HepG2 (cell line): Measurements from ENCODE around the gene THAP3. TPM values are rescaled to one million over a fixed set of nuclear protein-coding genes. Genes with fewer than 3 reads are reported as not detected.

Experiments
- POLR2A ChIP-seq, 2 experiments: IDR thresholded peaks; 2 replicates each; pipeline ENCODE4 v1.6.1; 2011; ENCODE audit warnings: low read depth in 2 of 2, low read length in 2 of 2, mild to moderate bottlenecking in 1 of 2, moderate library complexity in 1 of 2; ENCODE audit not compliant: insufficient read depth in 1 of 2
- TCF12 ChIP-seq, 2 experiments: fragments of 450-650 bp in 1 of 2; sonication (generic) in 1 of 2; formaldehyde crosslinking in 1 of 2; IDR thresholded peaks; 2 replicates each; pipeline versions ENCODE4 v1.6.1 to v1.8.0; 2017 to 2022; ENCODE audit warnings: antibody characterized with exemption in 1 of 2, mild to moderate bottlenecking in 1 of 2, missing genetic modification reagents in 1 of 2, moderate library complexity in 1 of 2
- ZNF484 ChIP-seq: sonication (generic); formaldehyde crosslinking; IDR thresholded peaks from 2 replicates; pipeline ENCODE4 v1.5.1; 2020; ENCODE audit warnings: mild to moderate bottlenecking, low read depth, missing genetic modification reagents, borderline replicate concordance
- ZNF629 ChIP-seq: sonication (generic); formaldehyde crosslinking; conservative IDR thresholded peaks from 2 replicates; pipeline ENCODE4 v1.5.0; 2020; ENCODE audit warnings: missing genetic modification reagents
- ZNF75D ChIP-seq: sonication (generic); formaldehyde crosslinking; IDR thresholded peaks from 2 replicates; pipeline ENCODE4 v1.8.1; 2023; ENCODE audit warnings: missing genetic modification reagents, mild to moderate bottlenecking, borderline replicate concordance
- ZNF766 ChIP-seq: sonication (generic); formaldehyde crosslinking; IDR thresholded peaks from 2 replicates; pipeline ENCODE4 v1.5.0; 2020; ENCODE audit warnings: missing genetic modification reagents, borderline replicate concordance
- ZNF773 ChIP-seq: sonication (generic); formaldehyde crosslinking; IDR thresholded peaks from 2 replicates; pipeline ENCODE4 v1.4.0; 2020; ENCODE audit warnings: missing genetic modification reagents, borderline replicate concordance
- polyA plus RNA-seq, 8 experiments: library from polyadenylated mRNA; depleted of rRNA in 3 of 8; stranded (reverse) in 7 of 8; unstranded in 1 of 8; fragments of >200 nt; fragmentation: Illumina TruSeq in 4 of 8; extraction: Trizol in 4 of 8; gene quantifications; 2 replicates each; pipeline versions ENCODE4 v1.2.1 to v1.2.3, GENCODE V29; 2011 to 2016; ENCODE audit warnings: low read depth in 4 of 8, missing spikeins in 1 of 8, mixed read lengths in 1 of 8; ENCODE audit not compliant: insufficient read depth in 1 of 8
- total RNA-seq, 5 experiments: library from RNA; depleted of rRNA; stranded (reverse); fragments of >200 nt; fragmentation: Illumina TruSeq; extraction: Trizol; gene quantifications; 2 replicates each; pipeline ENCODE4 v1.2.3, GENCODE V29; 2016; ENCODE audit warnings: low read depth in 1 of 5
- TF ChIP-seq, protein P1 (sequence below): IDR thresholded peaks from 2 replicates; pipeline ENCODE4 v1.6.1; 2016
- TF ChIP-seq, protein P2 (sequence below): sonication (generic); formaldehyde crosslinking; IDR thresholded peaks from 2 replicates; pipeline ENCODE4 v1.4.0; 2020; ENCODE audit warnings: missing genetic modification reagents
- TF ChIP-seq, protein P3 (sequence below): sonication (generic); formaldehyde crosslinking; IDR thresholded peaks from 2 replicates; pipeline ENCODE4 v1.5.1; 2020; ENCODE audit warnings: missing genetic modification reagents, mild to moderate bottlenecking, borderline replicate concordance

THAP3 gene
- total and polyA plus RNA-seq, 2 of the 13 experiments (the other 11 are each of a cell fraction or from before 2014, with no cell fraction given) = 10.3 to 14.9 TPM

DNA sequence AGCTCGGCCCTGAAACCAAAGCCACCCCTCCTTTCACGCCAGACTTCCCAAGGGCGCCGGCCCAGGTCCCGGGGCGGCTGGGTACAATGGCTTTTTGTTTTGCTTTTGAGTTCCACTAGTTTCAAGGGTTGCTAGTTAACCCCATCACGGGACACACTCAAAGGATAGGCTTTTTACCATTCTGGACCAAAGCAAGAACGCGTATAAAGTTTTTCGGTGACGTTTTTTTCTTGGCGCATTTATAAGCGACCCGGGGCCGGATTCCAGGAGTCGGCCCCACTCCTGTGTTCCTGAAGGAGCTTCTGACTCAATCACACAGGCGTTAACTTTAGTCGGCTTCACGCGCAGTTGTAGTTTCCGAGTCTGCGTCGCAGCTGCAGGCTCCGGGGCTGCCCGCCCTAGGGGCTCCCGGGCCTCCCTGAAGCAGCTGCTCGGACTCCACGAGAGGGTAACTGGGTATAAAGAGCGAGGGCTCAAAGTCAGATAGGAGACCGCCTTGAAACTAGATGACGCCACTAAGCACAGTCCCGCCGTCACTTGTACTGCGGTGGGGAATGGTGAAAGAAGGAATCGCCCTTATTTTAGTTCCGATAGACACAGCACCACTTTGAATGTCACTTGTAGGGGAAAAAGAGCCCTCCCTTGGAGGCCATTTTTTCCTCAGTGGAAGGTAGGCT lies 21.3 kb upstream of the THAP3 start (continued):
- TF ChIP-seq ZNF773 (CRISPR knock-in tag) = no peak
- TF ChIP-seq ZNF484 (CRISPR knock-in tag) = 0 out of 2 replicates have a peak, but pooled peaks have one; percentile 36
- TF ChIP-seq, protein P1, sequence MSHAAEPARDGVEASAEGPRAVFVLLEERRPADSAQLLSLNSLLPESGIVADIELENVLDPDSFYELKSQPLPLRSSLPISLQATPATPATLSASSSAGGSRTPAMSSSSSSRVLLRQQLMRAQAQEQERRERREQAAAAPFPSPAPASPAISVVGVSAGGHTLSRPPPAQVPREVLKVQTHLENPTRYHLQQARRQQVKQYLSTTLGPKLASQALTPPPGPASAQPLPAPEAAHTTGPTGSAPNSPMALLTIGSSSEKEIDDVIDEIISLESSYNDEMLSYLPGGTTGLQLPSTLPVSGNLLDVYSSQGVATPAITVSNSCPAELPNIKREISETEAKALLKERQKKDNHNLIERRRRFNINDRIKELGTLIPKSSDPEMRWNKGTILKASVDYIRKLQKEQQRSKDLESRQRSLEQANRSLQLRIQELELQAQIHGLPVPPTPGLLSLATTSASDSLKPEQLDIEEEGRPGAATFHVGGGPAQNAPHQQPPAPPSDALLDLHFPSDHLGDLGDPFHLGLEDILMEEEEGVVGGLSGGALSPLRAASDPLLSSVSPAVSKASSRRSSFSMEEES (CRISPR knock-in tag) = peak; percentile 67; the same call in 1 of the 2 replicates
- TF ChIP-seq, protein P2, sequence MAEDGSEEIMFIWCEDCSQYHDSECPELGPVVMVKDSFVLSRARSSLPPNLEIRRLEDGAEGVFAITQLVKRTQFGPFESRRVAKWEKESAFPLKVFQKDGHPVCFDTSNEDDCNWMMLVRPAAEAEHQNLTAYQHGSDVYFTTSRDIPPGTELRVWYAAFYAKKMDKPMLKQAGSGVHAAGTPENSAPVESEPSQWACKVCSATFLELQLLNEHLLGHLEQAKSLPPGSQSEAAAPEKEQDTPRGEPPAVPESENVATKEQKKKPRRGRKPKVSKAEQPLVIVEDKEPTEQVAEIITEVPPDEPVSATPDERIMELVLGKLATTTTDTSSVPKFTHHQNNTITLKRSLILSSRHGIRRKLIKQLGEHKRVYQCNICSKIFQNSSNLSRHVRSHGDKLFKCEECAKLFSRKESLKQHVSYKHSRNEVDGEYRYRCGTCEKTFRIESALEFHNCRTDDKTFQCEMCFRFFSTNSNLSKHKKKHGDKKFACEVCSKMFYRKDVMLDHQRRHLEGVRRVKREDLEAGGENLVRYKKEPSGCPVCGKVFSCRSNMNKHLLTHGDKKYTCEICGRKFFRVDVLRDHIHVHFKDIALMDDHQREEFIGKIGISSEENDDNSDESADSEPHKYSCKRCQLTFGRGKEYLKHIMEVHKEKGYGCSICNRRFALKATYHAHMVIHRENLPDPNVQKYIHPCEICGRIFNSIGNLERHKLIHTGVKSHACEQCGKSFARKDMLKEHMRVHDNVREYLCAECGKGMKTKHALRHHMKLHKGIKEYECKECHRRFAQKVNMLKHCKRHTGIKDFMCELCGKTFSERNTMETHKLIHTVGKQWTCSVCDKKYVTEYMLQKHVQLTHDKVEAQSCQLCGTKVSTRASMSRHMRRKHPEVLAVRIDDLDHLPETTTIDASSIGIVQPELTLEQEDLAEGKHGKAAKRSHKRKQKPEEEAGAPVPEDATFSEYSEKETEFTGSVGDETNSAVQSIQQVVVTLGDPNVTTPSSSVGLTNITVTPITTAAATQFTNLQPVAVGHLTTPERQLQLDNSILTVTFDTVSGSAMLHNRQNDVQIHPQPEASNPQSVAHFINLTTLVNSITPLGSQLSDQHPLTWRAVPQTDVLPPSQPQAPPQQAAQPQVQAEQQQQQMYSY = no peak
- no peak for TF ChIP-seq ZNF629
- TF ChIP-seq ZNF766 (CRISPR knock-in tag) = no peak
- TF ChIP-seq, protein P3, sequence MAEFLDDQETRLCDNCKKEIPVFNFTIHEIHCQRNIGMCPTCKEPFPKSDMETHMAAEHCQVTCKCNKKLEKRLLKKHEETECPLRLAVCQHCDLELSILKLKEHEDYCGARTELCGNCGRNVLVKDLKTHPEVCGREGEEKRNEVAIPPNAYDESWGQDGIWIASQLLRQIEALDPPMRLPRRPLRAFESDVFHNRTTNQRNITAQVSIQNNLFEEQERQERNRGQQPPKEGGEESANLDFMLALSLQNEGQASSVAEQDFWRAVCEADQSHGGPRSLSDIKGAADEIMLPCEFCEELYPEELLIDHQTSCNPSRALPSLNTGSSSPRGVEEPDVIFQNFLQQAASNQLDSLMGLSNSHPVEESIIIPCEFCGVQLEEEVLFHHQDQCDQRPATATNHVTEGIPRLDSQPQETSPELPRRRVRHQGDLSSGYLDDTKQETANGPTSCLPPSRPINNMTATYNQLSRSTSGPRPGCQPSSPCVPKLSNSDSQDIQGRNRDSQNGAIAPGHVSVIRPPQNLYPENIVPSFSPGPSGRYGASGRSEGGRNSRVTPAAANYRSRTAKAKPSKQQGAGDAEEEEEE (CRISPR knock-in tag) = no peak
- TF ChIP-seq POLR2A (IDR thresholded peaks at IDR 0.05; ENCODE audit: insufficient read depth in 1 of 2, low read depth in 2 of 2, low read length in 2 of 2) = peak in 1 of 2 experiments; percentile 73; a peak in 2 of 4 replicates
- no peak for TF ChIP-seq TCF12 (IDR thresholded peaks at IDR 0.05)
- no peak for TF ChIP-seq TCF12 (CRISPR knock-in tag; IDR thresholded peaks at IDR 0.05)
- no peak for TF ChIP-seq ZNF75D (CRISPR knock-in tag)
